Left lung (tissue), 10 donors: Measurements from ENCODE around the gene PIP5K1B. TPM values are rescaled to one million over a fixed set of nuclear protein-coding genes. Genes with fewer than 3 reads are reported as not detected.

ENCODE experiments used
- ATAC-seq: fragments of 200-7000 bp; cut with Tn5 transposase; one replicate; pipeline ENCODE4 v1.9.1; 2020; ENCODE audit warnings: moderate library complexity
- DNase-seq, 4 donors: peaks; one replicate each; pipeline ENCODE4 v3.0.0-alpha.2; 2013 to 2020
- H3K27ac ChIP-seq, 2 donors: fragments of 200-600 bp; sonication (generic) in 1 of 2; one replicate each; pipeline versions ENCODE4 v1.5.0 to v1.8.0; 2020 to 2021
- H3K27me3 ChIP-seq, 2 donors: fragments of 200-600 bp; sonication (generic) in 1 of 2; one replicate each; pipeline versions ENCODE4 v1.5.0 to v1.8.0; 2020 to 2021
- H3K36me3 ChIP-seq, 2 donors: fragments of 200-600 bp; sonication (generic) in 1 of 2; one replicate each; pipeline versions ENCODE4 v1.5.0 to v1.8.0; 2020 to 2021
- H3K4me1 ChIP-seq, 2 donors: fragments of 200-600 bp; one replicate each; pipeline ENCODE4 v1.8.0; 2021
- H3K4me3 ChIP-seq, 2 donors: fragments of 200-600 bp; sonication (generic) in 1 of 2; one replicate each; pipeline versions ENCODE4 v1.5.0 to v1.8.0; 2020 to 2021; ENCODE audit warnings: mild to moderate bottlenecking in 1 of 2
- H3K9me3 ChIP-seq, 2 donors: fragments of 200-600 bp; sonication (generic) in 1 of 2; one replicate each; pipeline versions ENCODE4 v1.5.0 to v1.8.0; 2020 to 2021
- CTCF ChIP-seq, 2 donors: fragments of 200-600 bp; sonication (generic) in 1 of 2; IDR thresholded peaks; one replicate each; pipeline versions ENCODE4 v1.5.0 to v1.8.0; 2021; ENCODE audit warnings: antibody characterized with exemption in 2 of 2
- intact Hi-C, 2 donors: fragments of 100-400 bp; cut with DNase I; formaldehyde crosslinking; loops; one replicate each; pipeline versions ENCODE4 v1.11.2 to v1.14.2; 2022
- polyA plus RNA-seq, 6 donors: library from polyadenylated mRNA; unstranded; fragments of 120-200 nt; gene quantifications; one replicate each; pipeline ENCODE4 v1.2.1, GENCODE V29; 2013; ENCODE audit not compliant: insufficient read length in 6 of 6
- total RNA-seq, 2 donors: library from RNA; stranded (reverse); fragmentation: NEBNext Ultra II Directional; extraction: Animal tissue kit (Norgen Biotek cat#: 25700); gene quantifications; one replicate each; pipeline ENCODE4 v1.2.1, GENCODE V29; 2021
- donor health status: DM: no; HTN: yes; CAD: no.
- donor health status: DM: no; HTN: no; CAD: no.

The PIP5K1B gene
- total and polyA plus RNA-seq, 8 donors: 3.1 to 31.0 (median 4.2) TPM

GRCh38 chr9:68878450-68878849 lies 173.4 kb downstream of the PIP5K1B start:
- TF ChIP-seq CTCF (IDR thresholded peaks at IDR 0.05): no peak
- no peaks in the 10 kb centered on the region for H3K4me1 ChIP-seq
- H3K9me3 ChIP-seq: no peaks in the 10 kb centered on the region
- H3K27ac ChIP-seq: no peak overlapping the region
- intact Hi-C loops: no loop called here
- DNase-seq: no peak
- no peak for ATAC-seq
- no peak overlapping the region for H3K4me3 ChIP-seq
- H3K36me3 ChIP-seq: no peaks in the 10 kb centered on the region
- H3K27me3 ChIP-seq: no peaks in the 10 kb centered on the region

GRCh38 chr9:68883224-68883623 lies 178.2 kb downstream of the PIP5K1B start:
- Histone ChIP-seq H3K27ac (no peak overlapping the region), H3K27me3 (no peaks in the 10 kb centered on the region), H3K9me3 (no peaks in the 10 kb centered on the region), H3K4me1 (no peaks in the 10 kb centered on the region), H3K4me3 (no peak overlapping the region), H3K36me3 (no peaks in the 10 kb centered on the region)
- no peak for TF ChIP-seq CTCF (IDR thresholded peaks at IDR 0.05)
- intact Hi-C loops: no loop called here
- DNase-seq (no peak), ATAC-seq (no peak)

GRCh38 chr9:68887232-68887631 lies 182.2 kb downstream of the PIP5K1B start:
- Histone ChIP-seq H3K4me3 (no peak overlapping the region), H3K36me3 (no peaks in the 10 kb centered on the region), H3K27me3 (no peaks in the 10 kb centered on the region), H3K4me1 (no peaks in the 10 kb centered on the region), H3K27ac (no peak overlapping the region), H3K9me3 (no peaks in the 10 kb centered on the region)
- intact Hi-C loops: no loop called here
- no peak for TF ChIP-seq CTCF (IDR thresholded peaks at IDR 0.05)
- DNase-seq (no peak), ATAC-seq (no peak)

- Histone ChIP-seq H3K9me3 (no peaks in the 10 kb centered on the region), H3K36me3 (no peaks in the 10 kb centered on the region), H3K4me3 (no peak overlapping the region), H3K27ac (no peak overlapping the region), H3K4me1 (peaks cover 2 to 5% of the 10 kb centered on the region in 2 donors), H3K27me3 (no peaks in the 10 kb centered on the region)
- ATAC-seq (no peak), DNase-seq (peak in 2 of 4 donors; percentile 14 to 17)
- intact Hi-C loops: no loop called here
- no peak for TF ChIP-seq CTCF (IDR thresholded peaks at IDR 0.05)
Observed at GRCh38 chr9:68894502-68894901, 189.5 kb downstream of the PIP5K1B start.

GRCh38 chr9:68895741-68896478 lies 190.9 kb downstream of the PIP5K1B start:
- no peak for ATAC-seq
- H3K27ac ChIP-seq: no peak overlapping the region
- no peaks in the 10 kb centered on the region for H3K27me3 ChIP-seq
- H3K4me1 ChIP-seq: peaks cover 2 to 5% of the 10 kb centered on the region in 2 donors
- no peak for TF ChIP-seq CTCF (IDR thresholded peaks at IDR 0.05)
- intact Hi-C loops: no loop called here
- no peak for DNase-seq
- H3K9me3 ChIP-seq: no peaks in the 10 kb centered on the region
- H3K4me3 ChIP-seq: no peak overlapping the region
- no peaks in the 10 kb centered on the region for H3K36me3 ChIP-seq
